Colon (tissue), 2 donors: ENCODE data around the gene MAJIN.
"Not testable (repeated sequence)": the region's sequence is repeated elsewhere in the genome, so short reads cannot be mapped to it uniquely, and the experiment has no call there.

Source experiments
- FAIRE-seq: peaks from 2 replicates; lab custom pipeline; 2012; peaks lifted over from hg19 to GRCh38; lab: Jason Lieb, UNC
- donor health status: control.
- donor health status: control.

The MAJIN gene

GRCh38 chr11:64971421-64972233 is at the start of gene MAJIN:
Gene MAJIN, minus strand, starts transcription at chr11:64972108. Its CDS starts 12,703 bp downstream, at chr11:64959405.
- no peak for FAIRE-seq

- no peak for FAIRE-seq
Observed at GRCh38 chr11:65021509-65021908, 49.6 kb upstream of the MAJIN start.

GRCh38 chr11:65021003-65021402 is 49.1 kb upstream of the MAJIN start:
- FAIRE-seq, result no peak

- no peak for FAIRE-seq
Observed at GRCh38 chr11:65019824-65020223, 47.9 kb upstream of the MAJIN start.

GRCh38 chr11:65017937-65018336 is 46.0 kb upstream of the MAJIN start:
- FAIRE-seq, result no peak

- FAIRE-seq, result no peak
Observed at GRCh38 chr11:65016705-65017104, 44.8 kb upstream of the MAJIN start.

- FAIRE-seq, result no peak
Observed at GRCh38 chr11:65014726-65015227, 42.9 kb upstream of the MAJIN start.

GRCh38 chr11:65013888-65014725 is 42.2 kb upstream of the MAJIN start, which contains the start of gene ARL2:
Gene ARL2, plus strand, starts transcription at chr11:65014160. Its CDS starts 48 bp downstream, at chr11:65014208.
- FAIRE-seq, result no peak

- FAIRE-seq, result no peak
Observed at GRCh38 chr11:65013130-65013887, 41.4 kb upstream of the MAJIN start.

GRCh38 chr11:65008873-65009272 is 37.0 kb upstream of the MAJIN start:
- FAIRE-seq, result no peak

GRCh38 chr11:65008016-65008415 is 36.1 kb upstream of the MAJIN start:
- FAIRE-seq, result no peak

- not testable (repeated sequence) for FAIRE-seq
Observed at GRCh38 chr11:65003968-65004367, 32.1 kb upstream of the MAJIN start.

GRCh38 chr11:65003282-65003681 is 31.4 kb upstream of the MAJIN start:
- no peak for FAIRE-seq

GRCh38 chr11:65002706-65003105 is 30.8 kb upstream of the MAJIN start:
- FAIRE-seq, result no peak

GRCh38 chr11:64999478-64999877 is 27.6 kb upstream of the MAJIN start:
- no peak for FAIRE-seq

- no peak for FAIRE-seq
Observed at GRCh38 chr11:64998690-64999431, 27.0 kb upstream of the MAJIN start.

- FAIRE-seq, result no peak
Observed at GRCh38 chr11:64998141-64998540, 26.2 kb upstream of the MAJIN start.

GRCh38 chr11:64996710-64997380 is 24.9 kb upstream of the MAJIN start, which contains the start of gene BATF2:
Gene BATF2, minus strand, starts transcription at chr11:64996971. Its CDS starts 57 bp downstream, at chr11:64996914.
- no peak for FAIRE-seq

- no peak for FAIRE-seq
Observed at GRCh38 chr11:64996327-64996709, 24.4 kb upstream of the MAJIN start.

GRCh38 chr11:64994318-64994717 is 22.4 kb upstream of the MAJIN start:
- no peak for FAIRE-seq
